ENCODE data around the gene PTPN5.

DNA sequence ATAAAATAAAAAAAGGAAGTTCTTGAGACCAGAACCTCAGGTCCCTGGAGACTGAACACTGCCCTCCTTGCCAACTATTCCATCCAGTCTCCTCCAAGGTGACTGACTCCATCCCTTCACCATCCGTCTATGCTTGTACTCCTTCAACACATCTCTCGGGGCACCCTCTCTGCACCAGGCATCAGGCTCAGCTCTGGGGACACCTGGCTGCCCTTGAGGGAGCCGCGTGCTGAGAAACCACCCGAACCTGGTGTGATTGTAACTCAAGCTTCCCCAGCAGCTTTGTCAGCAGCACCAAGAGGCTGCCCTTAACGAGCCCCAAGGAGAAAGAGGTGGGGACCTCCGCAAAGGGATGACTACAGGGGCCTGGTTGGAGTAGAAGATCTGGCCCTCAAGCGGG lies 1.7 kb downstream of the PTPN5 start:
- TF ChIP-seq, protein P1, sequence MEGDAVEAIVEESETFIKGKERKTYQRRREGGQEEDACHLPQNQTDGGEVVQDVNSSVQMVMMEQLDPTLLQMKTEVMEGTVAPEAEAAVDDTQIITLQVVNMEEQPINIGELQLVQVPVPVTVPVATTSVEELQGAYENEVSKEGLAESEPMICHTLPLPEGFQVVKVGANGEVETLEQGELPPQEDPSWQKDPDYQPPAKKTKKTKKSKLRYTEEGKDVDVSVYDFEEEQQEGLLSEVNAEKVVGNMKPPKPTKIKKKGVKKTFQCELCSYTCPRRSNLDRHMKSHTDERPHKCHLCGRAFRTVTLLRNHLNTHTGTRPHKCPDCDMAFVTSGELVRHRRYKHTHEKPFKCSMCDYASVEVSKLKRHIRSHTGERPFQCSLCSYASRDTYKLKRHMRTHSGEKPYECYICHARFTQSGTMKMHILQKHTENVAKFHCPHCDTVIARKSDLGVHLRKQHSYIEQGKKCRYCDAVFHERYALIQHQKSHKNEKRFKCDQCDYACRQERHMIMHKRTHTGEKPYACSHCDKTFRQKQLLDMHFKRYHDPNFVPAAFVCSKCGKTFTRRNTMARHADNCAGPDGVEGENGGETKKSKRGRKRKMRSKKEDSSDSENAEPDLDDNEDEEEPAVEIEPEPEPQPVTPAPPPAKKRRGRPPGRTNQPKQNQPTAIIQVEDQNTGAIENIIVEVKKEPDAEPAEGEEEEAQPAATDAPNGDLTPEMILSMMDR (IDR thresholded peaks at IDR 0.05 in 4 of 5, conservative IDR thresholded peaks at IDR 0.05 in 1 of 5): no peak
- no peak for TF ChIP-seq POLR2A (IDR thresholded peaks at IDR 0.05)
